ENCODE measurements around the gene NKRF.

GRCh38 chrX:119607018-119607389 lies 780 bp upstream of the NKRF start:
- TF ChIP-seq, protein P1, sequence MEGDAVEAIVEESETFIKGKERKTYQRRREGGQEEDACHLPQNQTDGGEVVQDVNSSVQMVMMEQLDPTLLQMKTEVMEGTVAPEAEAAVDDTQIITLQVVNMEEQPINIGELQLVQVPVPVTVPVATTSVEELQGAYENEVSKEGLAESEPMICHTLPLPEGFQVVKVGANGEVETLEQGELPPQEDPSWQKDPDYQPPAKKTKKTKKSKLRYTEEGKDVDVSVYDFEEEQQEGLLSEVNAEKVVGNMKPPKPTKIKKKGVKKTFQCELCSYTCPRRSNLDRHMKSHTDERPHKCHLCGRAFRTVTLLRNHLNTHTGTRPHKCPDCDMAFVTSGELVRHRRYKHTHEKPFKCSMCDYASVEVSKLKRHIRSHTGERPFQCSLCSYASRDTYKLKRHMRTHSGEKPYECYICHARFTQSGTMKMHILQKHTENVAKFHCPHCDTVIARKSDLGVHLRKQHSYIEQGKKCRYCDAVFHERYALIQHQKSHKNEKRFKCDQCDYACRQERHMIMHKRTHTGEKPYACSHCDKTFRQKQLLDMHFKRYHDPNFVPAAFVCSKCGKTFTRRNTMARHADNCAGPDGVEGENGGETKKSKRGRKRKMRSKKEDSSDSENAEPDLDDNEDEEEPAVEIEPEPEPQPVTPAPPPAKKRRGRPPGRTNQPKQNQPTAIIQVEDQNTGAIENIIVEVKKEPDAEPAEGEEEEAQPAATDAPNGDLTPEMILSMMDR (IDR thresholded peaks at IDR 0.05), result no peak
- no peak for TF ChIP-seq POLR2AphosphoS5 (IDR thresholded peaks at IDR 0.05)
- TF ChIP-seq POLR2A (IDR thresholded peaks at IDR 0.05; ENCODE audit: low read depth), result no peak
